ENCODE measurements around the gene RNASEL. TPM values are rescaled to one million over a fixed set of nuclear protein-coding genes. Genes with fewer than 3 reads are reported as not detected.

The RNASEL gene
- total RNA-seq, 6 donors from 2014 or later, result 8.5 to 16.8 (median 12.0) TPM

- ATAC-seq (ENCODE audit: low FRiP score in 2 of 2) (no peak), DNase-seq (no peak)
- no peak for TF ChIP-seq CTCF (IDR thresholded peaks at IDR 0.05)
- TF ChIP-seq POLR2AphosphoS5 (IDR thresholded peaks at IDR 0.05), result peak in 1 of 2 donors; percentile 12
- peaks cover 8 to 17% (median 13%) of the 10 kb centered on the region in 4 donors for H3K4me1 ChIP-seq
- H3K27me3 ChIP-seq, result no peaks in the 10 kb centered on the region
- no peak overlapping the region for H3K4me3 ChIP-seq
- peak overlapping the region in 1 of 4 donors; percentile 16 for H3K27ac ChIP-seq
- 84 to 86% methylated on average over 9 of the region's 9 CpGs for WGBS, 2 donors
- H3K36me3 ChIP-seq, result no peaks in the 10 kb centered on the region
- no peaks in the 10 kb centered on the region for H3K9me3 ChIP-seq
Measured at GRCh38 chr1:182608845-182609610, 20.0 kb upstream of the RNASEL start.

GRCh38 chr1:182608236-182608635 is 19.2 kb upstream of the RNASEL start:
- no peaks in the 10 kb centered on the region for H3K9me3 ChIP-seq
- peaks cover 10 to 23% (median 16%) of the 10 kb centered on the region in 4 donors for H3K4me1 ChIP-seq
- TF ChIP-seq EP300 (IDR thresholded peaks at IDR 0.05), result no peak
- TF ChIP-seq POLR2AphosphoS5 (IDR thresholded peaks at IDR 0.05), result no peak
- TF ChIP-seq POLR2A (IDR thresholded peaks at IDR 0.05), result no peak
- TF ChIP-seq CTCF (IDR thresholded peaks at IDR 0.05), result no peak
- 79 to 90% methylated on average over 1 to 2 of the region's 2 CpGs for WGBS, 2 donors
- no peak overlapping the region for H3K4me3 ChIP-seq
- DNase-seq (no peak), ATAC-seq (ENCODE audit: low FRiP score in 2 of 2) (no peak)
- no peak overlapping the region for H3K27ac ChIP-seq
- H3K36me3 ChIP-seq, result no peaks in the 10 kb centered on the region
- H3K27me3 ChIP-seq, result no peaks in the 10 kb centered on the region

- H3K36me3 ChIP-seq, result no peaks in the 10 kb centered on the region
- H3K4me3 ChIP-seq, result no peak overlapping the region
- peaks cover 10 to 29% (median 16%) of the 10 kb centered on the region in 4 donors for H3K4me1 ChIP-seq
- TF ChIP-seq CTCF (IDR thresholded peaks at IDR 0.05) (no peak), POLR2A (IDR thresholded peaks at IDR 0.05) (no peak), EP300 (IDR thresholded peaks at IDR 0.05) (no peak), POLR2AphosphoS5 (IDR thresholded peaks at IDR 0.05) (no peak)
- no peak overlapping the region for H3K27ac ChIP-seq
- no peaks in the 10 kb centered on the region for H3K27me3 ChIP-seq
- DNase-seq (no peak), ATAC-seq (ENCODE audit: low FRiP score in 2 of 2) (no peak)
- H3K9me3 ChIP-seq, result no peaks in the 10 kb centered on the region
- WGBS, 2 donors, result 65 to 83% methylated on average over 1 of the region's 1 CpG
Measured at GRCh38 chr1:182607566-182607965, 18.5 kb upstream of the RNASEL start.

- Histone ChIP-seq H3K4me1 (peaks cover 21 to 58% (median 39%) of the 10 kb centered on the region in 4 donors), H3K9me3 (no peaks in the 10 kb centered on the region), H3K27ac (peak within 1 kb of the TSS; percentile 80 to 91 (median 83)), H3K36me3 (peaks cover 5 to 24% (median 7%) of the 10 kb centered on the region in 4 donors), H3K27me3 (no peaks in the 10 kb centered on the region), H3K4me3 (peak within 1 kb of the TSS; percentile 36 to 68 (median 54))
- TF ChIP-seq CTCF (IDR thresholded peaks at IDR 0.05) (no peak), POLR2A (IDR thresholded peaks at IDR 0.05) (peak; percentile 49 to 94 (median 76)), EP300 (IDR thresholded peaks at IDR 0.05) (no peak), POLR2AphosphoS5 (IDR thresholded peaks at IDR 0.05) (peak; percentile 77 to 99)
- DNase-seq (peak; percentile 95 to 98), ATAC-seq (ENCODE audit: low FRiP score in 2 of 2) (peak; percentile 94 to 97)
- WGBS, 2 donors, result 7 to 10% methylated on average over 28 to 34 of the region's 44 CpGs
Measured at GRCh38 chr1:182604175-182605164, 15.4 kb upstream of the RNASEL start, which contains the start of gene RGS16. TSS of gene RGS16 (minus strand) at chr1:182604389. CDS start at chr1:182604259, 130 bp downstream.

Data from upper lobe of left lung (tissue), 6 donors.